GDM1 (cell line): ENCODE measurements around the gene HAUS2.
"Not testable (repeated sequence)": the region's sequence is repeated elsewhere in the genome, so short reads cannot be mapped to it uniquely, and the experiment has no call there.

Experiments
- DNase-seq: peaks from one replicate; lab custom pipeline; 2025; lab: John Stamatoyannopoulos, UW

Gene HAUS2

DNA sequence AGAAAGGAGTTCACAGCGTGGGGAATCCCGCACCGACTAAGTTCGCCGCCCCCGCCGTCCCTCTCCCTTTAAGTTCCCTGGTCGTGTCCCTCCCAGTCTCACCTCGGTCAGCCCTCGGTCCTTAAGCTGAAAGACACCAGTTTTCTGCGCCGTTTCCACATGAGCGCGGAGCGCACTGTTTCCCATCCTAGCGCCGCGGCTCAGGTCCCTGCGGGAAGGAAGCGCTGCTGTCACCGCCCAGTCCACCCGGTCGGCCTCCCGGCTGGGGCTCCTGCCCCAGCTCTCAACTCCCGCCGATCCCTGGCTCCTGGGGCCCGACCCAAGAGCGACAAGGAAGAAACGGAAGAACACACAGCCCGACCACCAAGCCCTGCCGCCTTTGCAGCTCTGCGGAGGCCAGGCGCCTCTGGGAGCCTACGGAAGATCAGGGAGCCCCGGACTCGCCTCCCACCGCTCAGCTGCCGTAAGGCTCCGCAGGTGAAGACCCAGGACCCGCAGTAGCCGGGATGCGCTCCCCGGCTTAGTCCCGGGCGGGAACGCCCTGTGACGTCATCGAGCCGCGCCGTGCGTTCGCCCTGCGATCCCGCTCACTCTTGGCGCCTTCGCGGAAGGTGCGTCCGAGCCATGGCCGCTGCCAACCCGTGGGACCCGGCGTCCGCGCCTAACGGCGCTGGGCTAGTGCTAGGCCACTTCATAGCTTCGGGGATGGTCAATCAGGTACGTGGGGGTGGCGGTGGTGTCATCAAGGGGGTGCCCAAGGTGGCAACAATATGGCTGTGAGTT is at the start of gene HAUS2, which contains the start of gene LRRC57:
HAUS2 (plus strand) TSS at position 590 of the 783 bp plus-strand sequence; CDS start at position 625, 35 bp downstream.
LRRC57 (minus strand) TSS at position 545 of the 783 bp plus-strand sequence; CDS start at position 186, 359 bp downstream.
- DNase-seq: peak; percentile 74

DNA sequence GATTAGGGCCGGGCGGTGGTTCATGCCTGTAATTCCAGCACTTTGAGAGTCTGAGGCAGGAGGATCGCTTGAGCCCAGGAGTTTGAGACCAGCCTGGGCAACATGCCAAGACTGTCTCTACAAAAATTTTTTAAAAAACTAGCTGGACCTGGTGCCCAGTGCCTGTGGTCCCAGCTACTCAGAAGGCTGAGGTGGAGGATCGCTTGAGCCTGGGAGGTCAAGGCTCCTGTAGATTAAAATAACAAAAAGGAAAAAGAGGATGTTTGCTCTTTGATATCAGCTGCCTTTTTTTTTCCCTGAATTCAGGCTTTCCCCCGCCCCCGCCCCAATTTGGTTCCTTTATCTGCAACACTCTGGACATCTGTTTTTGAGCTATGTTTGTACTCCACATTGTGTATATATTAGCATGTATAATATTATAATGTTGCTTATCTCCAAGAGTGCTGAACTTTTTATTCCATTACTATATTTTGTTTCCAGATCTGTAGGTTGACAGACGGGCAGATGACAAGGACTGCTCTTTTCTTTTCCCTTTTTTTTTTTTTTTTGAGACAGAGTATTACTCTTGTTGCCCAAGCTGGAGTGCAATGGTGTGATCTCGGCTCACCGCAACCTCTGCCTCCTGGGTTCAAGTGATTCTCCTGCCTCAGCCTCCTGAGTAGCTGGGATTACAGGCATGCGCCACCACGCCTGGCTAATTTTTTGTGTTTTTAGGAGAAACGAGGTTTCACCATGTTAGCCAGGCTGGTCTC is 48.6 kb upstream of the HAUS2 start:
- DNase-seq: no peak

- no peak for DNase-seq
Measured at GRCh38 chr15:42502477-42502876, 46.2 kb upstream of the HAUS2 start.

GRCh38 chr15:42503825-42504224 is 44.8 kb upstream of the HAUS2 start:
- no peak for DNase-seq

DNA sequence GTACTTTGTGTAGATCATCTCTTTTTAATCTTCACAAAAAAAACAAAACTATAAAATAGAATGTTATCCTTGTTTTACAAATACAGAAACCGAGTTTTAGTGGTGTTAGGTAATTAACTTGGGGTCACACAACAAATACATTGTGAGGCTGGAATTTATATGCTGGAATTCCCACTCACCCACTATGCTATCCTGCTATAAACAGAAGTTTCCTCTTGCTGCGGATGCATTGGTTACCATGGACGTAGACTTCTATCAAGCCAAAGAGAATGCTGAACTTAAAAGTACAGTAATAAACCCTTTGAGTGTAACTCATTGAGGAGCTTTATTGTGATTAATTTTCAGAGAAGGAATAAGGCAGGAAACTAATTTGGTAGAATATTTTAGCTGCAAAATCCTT is 44.0 kb upstream of the HAUS2 start:
- no peak for DNase-seq

GRCh38 chr15:42507514-42507913 is 41.1 kb upstream of the HAUS2 start:
- DNase-seq: no peak

- DNase-seq: no peak
Measured at GRCh38 chr15:42508263-42508690, 40.4 kb upstream of the HAUS2 start.

DNA sequence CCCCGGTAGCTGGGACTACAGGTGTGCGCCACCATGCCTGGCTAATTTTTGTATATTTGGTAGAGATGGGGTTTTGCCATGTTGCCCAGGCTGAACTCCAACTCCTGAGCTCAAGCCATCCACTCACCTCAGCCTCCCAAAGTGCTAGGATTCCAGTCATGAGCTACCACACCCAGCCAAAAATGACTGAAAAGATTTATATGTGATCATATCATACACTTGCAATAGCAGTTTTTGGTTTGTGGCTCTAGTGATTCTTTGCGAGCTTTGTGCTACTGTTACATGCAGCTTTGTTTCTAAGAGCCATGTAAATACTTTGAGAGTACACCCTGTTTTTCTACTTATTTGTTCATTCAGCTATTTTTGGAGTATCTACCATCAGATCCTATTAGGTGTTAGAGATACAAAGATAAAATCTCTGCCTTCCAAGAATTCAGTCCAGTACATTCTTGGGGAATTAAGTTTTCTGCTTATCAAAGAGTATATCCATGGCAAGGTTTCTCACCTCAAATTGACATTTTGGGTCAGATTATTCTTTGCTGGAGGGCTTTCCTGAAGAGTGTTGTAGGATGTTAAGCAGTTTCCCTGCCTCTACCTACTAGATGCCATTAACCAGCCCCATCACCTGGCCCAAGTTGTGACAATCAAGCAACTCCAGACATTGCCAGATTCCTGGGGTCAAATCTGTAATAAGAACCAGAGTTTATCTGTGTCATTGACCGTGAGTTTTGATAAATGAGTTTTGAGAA is 38.2 kb upstream of the HAUS2 start:
- no peak for DNase-seq

DNA sequence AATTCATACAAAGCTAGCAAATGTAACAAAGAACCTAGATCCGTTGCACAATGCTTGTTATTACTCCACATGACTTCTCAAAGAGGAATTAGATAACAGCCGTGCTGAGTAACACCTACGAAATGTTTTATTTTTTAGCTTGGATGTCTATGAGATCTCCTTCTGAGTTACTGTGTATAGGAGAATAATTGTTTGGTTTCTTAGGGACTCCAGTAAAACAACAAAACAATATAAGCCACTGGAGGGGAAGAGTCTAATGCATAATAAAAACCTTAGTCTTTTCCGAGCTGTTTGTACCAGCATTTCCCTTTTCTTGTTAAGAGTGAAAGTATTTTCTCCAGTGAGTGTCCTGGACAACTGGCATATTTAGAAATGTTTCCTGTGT is 37.6 kb upstream of the HAUS2 start:
- DNase-seq: no peak

DNA sequence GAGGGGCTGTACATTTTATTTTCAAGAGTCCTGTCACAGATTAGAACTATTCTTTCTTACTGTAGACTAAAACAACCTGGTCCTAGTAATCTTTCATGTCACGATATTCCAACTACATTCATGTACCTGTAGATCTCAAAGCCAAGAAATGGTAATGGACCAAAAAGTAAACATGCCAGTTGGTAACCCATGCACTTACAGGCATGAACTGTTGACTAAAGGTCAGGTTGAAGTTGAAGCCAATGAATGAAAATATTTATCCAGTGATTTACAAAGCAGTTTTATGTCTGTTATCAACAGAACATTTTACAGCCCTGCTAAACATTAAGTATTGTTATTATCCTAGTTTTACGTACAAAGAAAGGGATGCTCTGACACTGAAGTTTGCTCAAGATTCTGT is 25.3 kb upstream of the HAUS2 start:
- no peak for DNase-seq

GRCh38 chr15:42528970-42529369 is 19.7 kb upstream of the HAUS2 start:
- no peak for DNase-seq

GRCh38 chr15:42533246-42533645 is 15.4 kb upstream of the HAUS2 start:
- no peak for DNase-seq

GRCh38 chr15:42544853-42545629 is 3.6 kb upstream of the HAUS2 start:
- no peak for DNase-seq

GRCh38 chr15:42547918-42548248 is 755 bp upstream of the HAUS2 start:
- no peak for DNase-seq

- peak; percentile 41 for DNase-seq
Measured at GRCh38 chr15:42549032-42549491, 424 bp downstream of the HAUS2 start.

DNA sequence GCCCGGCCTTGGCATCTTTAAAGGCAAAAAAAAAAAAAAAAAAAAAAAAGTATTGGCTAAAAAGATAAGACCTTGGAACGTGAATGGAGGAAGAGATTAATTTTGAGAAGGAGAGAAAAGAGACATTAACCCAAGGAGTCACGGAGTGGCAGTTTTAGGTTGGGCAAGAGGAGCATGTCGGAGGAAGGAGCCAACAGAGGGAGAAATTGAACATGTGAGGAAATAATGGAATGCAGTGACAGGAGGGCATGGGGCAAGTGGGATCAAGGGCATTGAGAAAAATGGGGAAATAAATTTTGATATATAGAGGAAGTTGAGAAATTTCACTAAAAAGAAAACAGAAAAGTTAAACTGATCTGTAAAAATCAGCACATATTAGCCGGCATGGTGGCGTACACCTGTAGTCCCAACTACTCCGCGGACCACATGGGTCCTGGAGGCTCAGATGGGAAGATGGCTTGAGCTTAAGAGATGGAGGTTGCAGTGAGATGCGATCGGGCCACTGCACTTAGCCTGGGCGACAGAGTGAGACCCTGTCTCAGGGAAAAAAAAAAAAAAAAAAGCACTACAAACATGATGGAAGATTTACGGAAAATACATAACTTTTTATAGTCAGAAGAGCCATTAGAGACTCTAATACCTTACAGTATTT is 1.2 kb downstream of the HAUS2 start:
- DNase-seq: no peak

GRCh38 chr15:42553554-42553953 is 4.9 kb downstream of the HAUS2 start:
- no peak for DNase-seq

DNA sequence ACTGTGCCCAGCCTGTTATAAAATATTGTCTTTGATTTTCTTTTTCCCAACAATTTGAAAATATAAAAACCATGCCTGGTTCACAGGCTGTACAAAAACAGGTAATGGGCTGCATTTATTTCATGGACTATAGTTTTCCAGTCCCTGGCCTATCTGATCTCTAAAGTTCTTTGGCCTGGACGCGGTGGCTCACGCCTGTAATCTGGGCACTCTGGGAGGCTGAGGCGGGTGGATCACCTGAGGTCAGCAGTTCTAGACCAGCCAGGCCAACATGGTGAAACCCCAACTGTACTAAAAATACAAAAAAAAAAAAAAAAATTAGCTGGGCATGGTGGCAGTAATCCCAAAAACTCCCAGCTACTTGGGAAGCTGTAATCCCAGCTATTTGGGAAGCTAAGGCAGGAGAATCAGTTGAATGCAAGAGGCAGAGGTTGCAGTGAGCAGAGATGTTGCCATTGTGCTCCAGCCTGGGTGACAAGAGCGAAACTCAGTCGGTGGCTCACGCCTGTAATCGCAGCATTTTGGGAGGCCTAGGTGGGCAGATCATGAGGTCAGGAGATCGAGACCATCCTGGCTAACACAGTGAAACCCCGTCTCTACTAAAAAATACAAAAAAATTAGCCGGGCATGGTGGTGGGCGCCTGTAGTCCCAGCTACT is 8.0 kb downstream of the HAUS2 start:
- not testable (repeated sequence) for DNase-seq

- no peak for DNase-seq
Measured at GRCh38 chr15:42558739-42559138, 10.1 kb downstream of the HAUS2 start.

DNA sequence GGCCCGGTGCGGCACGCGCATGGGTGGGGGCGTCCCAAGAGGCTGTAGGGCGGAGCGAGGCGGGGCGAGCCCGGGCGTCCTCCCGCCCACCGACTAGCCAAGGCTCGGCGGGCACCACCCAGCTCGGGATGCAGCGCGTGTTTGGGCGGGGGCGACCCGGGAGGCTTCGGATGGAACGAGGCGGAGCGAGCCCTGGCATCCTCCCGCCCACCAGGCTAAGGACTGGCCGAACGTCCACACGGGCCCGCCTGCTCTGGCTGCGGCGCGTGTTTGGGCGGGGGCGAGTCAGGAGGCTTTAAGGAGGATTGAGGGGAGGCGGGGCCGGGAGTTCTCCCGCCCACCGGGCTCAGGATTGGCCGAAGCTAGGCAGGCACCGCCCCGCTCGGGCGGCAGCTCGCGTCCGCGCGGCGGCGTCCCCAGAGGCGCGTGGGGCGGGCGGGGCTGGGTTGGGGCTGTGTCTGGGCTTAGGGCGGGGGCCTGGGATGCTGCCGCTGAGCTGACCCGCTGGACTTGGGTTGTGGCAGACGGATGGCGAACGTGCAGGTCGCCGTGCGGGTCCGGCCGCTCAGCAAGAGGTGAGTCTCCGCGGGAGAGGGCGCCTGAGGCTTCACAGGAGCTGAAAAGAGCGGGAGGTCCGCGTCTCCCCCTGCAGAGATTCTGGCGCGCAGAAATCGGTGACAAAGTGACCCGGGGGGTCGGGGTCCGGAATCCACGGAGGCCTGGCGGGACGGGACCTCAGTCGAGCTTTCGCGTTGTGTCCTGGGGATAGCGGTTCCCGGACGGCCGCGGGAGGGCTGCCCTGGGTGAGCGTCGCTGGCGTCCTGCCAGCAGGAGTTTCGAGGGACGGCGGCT is 26.8 kb downstream of the HAUS2 start, which contains the start of gene STARD9:
STARD9 (plus strand) TSS at position 419 of the 852 bp plus-strand sequence; CDS start at position 529, 110 bp downstream.
- peak; percentile 98 for DNase-seq
